Astrocyte of the spinal cord (primary cell): ENCODE results near the gene GPSM1.
"Not testable (repeated sequence)": the region's sequence is repeated elsewhere in the genome, so short reads cannot be mapped to it uniquely, and the experiment has no call there.

Experiments used
- DNase-seq: peaks from one replicate; pipeline ENCODE4 v3.0.0; 2011; ENCODE audit warnings: low read depth, low spot score
- H3K4me3 ChIP-seq: 2 replicates; pipeline ENCODE4 v1.5.1; 2011; ENCODE audit warnings: low read depth, mild to moderate bottlenecking, low read length, moderate library complexity
- CTCF ChIP-seq: IDR thresholded peaks from 2 replicates; pipeline ENCODE4 v1.5.1; 2012; ENCODE audit warnings: low read depth, mild to moderate bottlenecking, low read length, inconsistent platforms
- in situ Hi-C: cut with HindIII; loops from 2 replicates; pipeline ENCODE4 v1.10.0; 2017; ENCODE audit warnings: low sequenced_read_pairs

Gene GPSM1

GRCh38 chr9:136401173-136401922, 74.0 kb downstream of the GPSM1 start:
- no peak for TF ChIP-seq CTCF
- in situ Hi-C loops: no loop called here
- no peak for DNase-seq
- no peak overlapping the region for H3K4me3 ChIP-seq

DNA sequence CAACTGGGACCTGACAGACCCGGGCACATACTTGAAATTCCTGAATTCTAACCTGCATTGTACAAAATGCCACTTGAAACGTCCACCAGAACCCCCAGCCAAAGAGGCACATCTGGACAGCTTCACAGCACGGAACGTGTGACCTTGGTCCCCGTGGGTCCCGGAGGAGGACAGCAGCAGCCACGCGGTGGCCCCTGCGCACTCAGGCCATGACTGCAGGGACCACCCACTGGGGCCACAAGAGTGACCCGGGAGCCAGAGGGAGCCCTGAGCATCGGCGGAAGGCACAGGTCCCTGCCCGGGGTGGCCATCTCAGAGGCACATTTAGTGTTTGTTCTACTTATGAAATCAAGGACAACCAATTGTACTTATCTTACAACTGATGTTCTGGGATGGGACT, 74.7 kb downstream of the GPSM1 start:
- no peak for DNase-seq
- in situ Hi-C loops: no loop called here
- no peak overlapping the region for H3K4me3 ChIP-seq
- no peak for TF ChIP-seq CTCF

GRCh38 chr9:136403538-136403914, 76.2 kb downstream of the GPSM1 start:
- H3K4me3 ChIP-seq: no peak overlapping the region
- in situ Hi-C loops: no loop called here
- TF ChIP-seq CTCF: no peak
- no peak for DNase-seq

GRCh38 chr9:136403915-136404800, 76.8 kb downstream of the GPSM1 start:
- no peak overlapping the region for H3K4me3 ChIP-seq
- no peak for DNase-seq
- in situ Hi-C loops: no loop called here
- no peak for TF ChIP-seq CTCF

- no peak for TF ChIP-seq CTCF
- DNase-seq: no peak
- H3K4me3 ChIP-seq: no peak overlapping the region
- in situ Hi-C loops: no loop called here
These were observed 77.4 kb downstream of the GPSM1 start for GRCh38 chr9:136404801-136405136.

- DNase-seq: no peak
- no peak for TF ChIP-seq CTCF
- H3K4me3 ChIP-seq: no peak overlapping the region
- in situ Hi-C loops: no loop called here
These were observed 78.1 kb downstream of the GPSM1 start for GRCh38 chr9:136405481-136405880.

- DNase-seq, H3K4me3 ChIP-seq, in situ Hi-C loops: not testable (repeated sequence)
These were observed 78.6 kb downstream of the GPSM1 start for GRCh38 chr9:136405904-136406303.

- H3K4me3 ChIP-seq, DNase-seq, in situ Hi-C loops: not testable (repeated sequence)
These were observed 79.7 kb downstream of the GPSM1 start for GRCh38 chr9:136407061-136407460.
